ENCODE results near the gene TMEM176A.

TMEM176A gene

GRCh38 chr7:150820578-150821198, 20.1 kb downstream of the TMEM176A start:
- Histone ChIP-seq H3K4me3 (ENCODE audit: insufficient read depth, low read length, poor library complexity, severe bottlenecking) (no peak overlapping the region), H3K9me2 (replicated peaks; ENCODE audit: insufficient read depth, low read length) (no peaks in the 10 kb centered on the region), H3K36me3 (ENCODE audit: low read length) (no peaks in the 10 kb centered on the region), H3K79me2 (ENCODE audit: insufficient read depth, low read length) (no peaks in the 10 kb centered on the region), H3F3A (ENCODE audit: insufficient read depth) (no peaks in the 10 kb centered on the region), H3K27ac (ENCODE audit: low read depth, low read length) (no peak overlapping the region), H4K20me1 (ENCODE audit: low read depth, low read length) (no peaks in the 10 kb centered on the region), H3K9me3 (ENCODE audit: insufficient read depth, low read length) (no peaks in the 10 kb centered on the region), H3K4me2 (ENCODE audit: low read depth, low read length, poor library complexity, severe bottlenecking) (no peak overlapping the region), H2AFZ (ENCODE audit: low read depth, low read length, severe bottlenecking) (no peak overlapping the region), H3K27me3 (ENCODE audit: low read length) (no peaks in the 10 kb centered on the region), H3K9ac (ENCODE audit: low read length) (no peak overlapping the region)
- TF ChIP-seq CTCF (IDR thresholded peaks at IDR 0.05; ENCODE audit: insufficient read depth, low read length, poor library complexity, severe bottlenecking) (no peak), EZH2phosphoT487 (conservative IDR thresholded peaks at IDR 0.05; ENCODE audit: low read length) (no peak)

- Histone ChIP-seq H2AFZ (ENCODE audit: low read depth, low read length, severe bottlenecking) (no peak overlapping the region), H3K36me3 (ENCODE audit: low read length) (no peaks in the 10 kb centered on the region), H3K9me3 (ENCODE audit: insufficient read depth, low read length) (no peaks in the 10 kb centered on the region), H3K9me2 (replicated peaks; ENCODE audit: insufficient read depth, low read length) (no peaks in the 10 kb centered on the region), H3K9ac (ENCODE audit: low read length) (no peak overlapping the region), H3K27me3 (ENCODE audit: low read length) (no peaks in the 10 kb centered on the region), H3K27ac (ENCODE audit: low read depth, low read length) (no peak overlapping the region), H4K20me1 (ENCODE audit: low read depth, low read length) (no peaks in the 10 kb centered on the region), H3K4me3 (ENCODE audit: insufficient read depth, low read length, poor library complexity, severe bottlenecking) (no peak overlapping the region), H3K79me2 (ENCODE audit: insufficient read depth, low read length) (no peaks in the 10 kb centered on the region), H3F3A (ENCODE audit: insufficient read depth) (no peaks in the 10 kb centered on the region), H3K4me2 (ENCODE audit: low read depth, low read length, poor library complexity, severe bottlenecking) (no peak overlapping the region)
- TF ChIP-seq EZH2phosphoT487 (conservative IDR thresholded peaks at IDR 0.05; ENCODE audit: low read length): no peak
- TF ChIP-seq CTCF (IDR thresholded peaks at IDR 0.05; ENCODE audit: insufficient read depth, low read length, poor library complexity, severe bottlenecking): no peak
Observed at GRCh38 chr7:150823043-150823442, 22.5 kb downstream of the TMEM176A start.

GRCh38 chr7:150823484-150824126, 23.0 kb downstream of the TMEM176A start:
- H3F3A ChIP-seq (ENCODE audit: insufficient read depth): no peaks in the 10 kb centered on the region
- H3K9me2 ChIP-seq (replicated peaks; ENCODE audit: insufficient read depth, low read length): no peaks in the 10 kb centered on the region
- no peaks in the 10 kb centered on the region for H3K79me2 ChIP-seq (ENCODE audit: insufficient read depth, low read length)
- H4K20me1 ChIP-seq (ENCODE audit: low read depth, low read length): no peaks in the 10 kb centered on the region
- TF ChIP-seq EZH2phosphoT487 (conservative IDR thresholded peaks at IDR 0.05; ENCODE audit: low read length): no peak
- TF ChIP-seq CTCF (IDR thresholded peaks at IDR 0.05; ENCODE audit: insufficient read depth, low read length, poor library complexity, severe bottlenecking): no peak
- no peaks in the 10 kb centered on the region for H3K27me3 ChIP-seq (ENCODE audit: low read length)
- no peaks in the 10 kb centered on the region for H3K36me3 ChIP-seq (ENCODE audit: low read length)
- H2AFZ ChIP-seq (ENCODE audit: low read depth, low read length, severe bottlenecking): no peak overlapping the region
- no peak overlapping the region for H3K9ac ChIP-seq (ENCODE audit: low read length)
- no peak overlapping the region for H3K4me3 ChIP-seq (ENCODE audit: insufficient read depth, low read length, poor library complexity, severe bottlenecking)
- no peaks in the 10 kb centered on the region for H3K9me3 ChIP-seq (ENCODE audit: insufficient read depth, low read length)
- no peak overlapping the region for H3K4me2 ChIP-seq (ENCODE audit: low read depth, low read length, poor library complexity, severe bottlenecking)
- H3K27ac ChIP-seq (ENCODE audit: low read depth, low read length): no peak overlapping the region
